NK-92 treated with Interleukin-12 subunit alpha and Interleukin-12 subunit beta, amount 100 ng/mL, for 24 hours (cell line): ENCODE measurements around the gene RAD51C.
"Not testable (repeated sequence)": the region's sequence is repeated elsewhere in the genome, so short reads cannot be mapped to it uniquely, and the experiment has no call there.

Experiments
- DNase-seq: peaks from one replicate; lab custom pipeline; 2025; lab: John Stamatoyannopoulos, UW

RAD51C gene

DNA sequence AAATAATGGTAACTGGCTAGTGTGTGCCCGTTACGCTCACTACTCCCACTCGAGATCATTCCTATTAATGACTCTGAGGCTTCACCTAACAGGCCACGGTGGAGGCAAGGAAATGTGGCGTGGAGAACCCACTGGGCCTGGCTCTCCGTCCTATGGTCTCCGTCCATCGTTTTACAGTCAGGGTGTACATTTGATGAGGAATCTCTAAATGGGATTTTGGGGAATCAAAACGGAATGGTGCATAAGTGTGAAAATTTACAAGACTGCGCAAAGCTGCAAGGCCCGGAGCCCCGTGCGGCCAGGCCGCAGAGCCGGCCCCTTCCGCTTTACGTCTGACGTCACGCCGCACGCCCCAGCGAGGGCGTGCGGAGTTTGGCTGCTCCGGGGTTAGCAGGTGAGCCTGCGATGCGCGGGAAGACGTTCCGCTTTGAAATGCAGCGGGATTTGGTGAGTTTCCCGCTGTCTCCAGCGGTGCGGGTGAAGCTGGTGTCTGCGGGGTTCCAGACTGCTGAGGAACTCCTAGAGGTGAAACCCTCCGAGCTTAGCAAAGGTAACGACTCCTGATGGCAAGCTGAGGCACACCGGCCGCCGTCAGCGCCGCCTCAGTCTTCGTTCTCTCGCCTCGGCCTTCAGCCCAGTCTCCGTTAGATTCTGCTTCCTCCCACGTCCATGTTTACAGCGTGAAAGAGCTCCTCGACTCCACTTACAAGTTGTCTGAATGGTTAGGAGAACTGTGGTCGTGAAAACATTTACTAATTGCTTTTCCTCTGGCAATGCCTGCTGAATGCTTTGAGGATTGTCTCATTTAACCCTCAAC lies at the start of gene RAD51C:
Gene RAD51C, plus strand, starts transcription at position 364 of the 817 bp plus-strand sequence. Its CDS starts 42 bp downstream, at position 406.
- peak; percentile 82 for DNase-seq

DNA sequence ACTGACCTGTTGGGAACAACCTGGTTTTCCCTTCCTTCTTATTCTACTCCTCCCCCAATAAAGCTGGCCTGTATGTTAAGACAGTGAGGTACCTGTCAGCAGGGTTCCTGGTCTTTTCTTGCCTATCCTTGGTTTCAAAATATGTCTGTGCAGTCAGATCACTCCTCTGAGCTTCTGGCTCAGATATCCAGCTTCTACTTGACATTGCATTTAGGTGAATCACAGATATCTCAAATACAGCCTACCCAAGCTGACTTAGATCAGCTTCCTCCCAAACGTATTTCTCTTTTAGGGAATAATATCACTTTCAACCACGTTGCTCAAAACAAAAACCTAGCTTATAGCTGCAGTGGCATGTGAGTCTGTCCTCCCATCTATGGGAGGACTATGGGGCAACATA lies 49.3 kb upstream of the RAD51C start:
- no peak for DNase-seq

- no peak for DNase-seq
Observed at GRCh38 chr17:58648236-58648635, 44.2 kb upstream of the RAD51C start.

GRCh38 chr17:58657962-58658803 lies 34.2 kb upstream of the RAD51C start:
- DNase-seq = not testable (repeated sequence)

GRCh38 chr17:58658804-58659713 lies 33.3 kb upstream of the RAD51C start:
- DNase-seq = peak; percentile 49

GRCh38 chr17:58659714-58660084 lies 32.7 kb upstream of the RAD51C start:
- not testable (repeated sequence) for DNase-seq

DNA sequence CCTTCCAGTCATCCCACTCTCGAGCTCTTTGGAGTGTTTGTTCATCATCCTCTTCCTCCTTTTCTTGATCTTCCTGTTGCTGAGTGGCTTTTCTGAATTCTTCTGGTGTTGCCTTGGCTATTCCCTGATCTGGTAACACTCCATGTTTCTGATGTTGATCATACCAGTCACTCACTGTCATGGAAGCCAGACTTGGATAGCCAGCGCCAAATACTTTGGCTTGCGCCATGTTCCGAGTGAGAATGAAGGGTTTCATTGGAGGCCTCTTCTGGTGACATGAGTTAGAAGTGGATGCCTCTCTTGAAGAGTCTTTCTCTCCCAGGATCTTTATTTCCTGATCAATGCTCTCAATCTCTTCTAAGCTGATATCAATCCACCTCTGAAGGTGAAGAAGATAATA lies 31.8 kb upstream of the RAD51C start:
- DNase-seq = no peak

GRCh38 chr17:58661499-58661898 lies 30.9 kb upstream of the RAD51C start:
- no peak for DNase-seq

DNA sequence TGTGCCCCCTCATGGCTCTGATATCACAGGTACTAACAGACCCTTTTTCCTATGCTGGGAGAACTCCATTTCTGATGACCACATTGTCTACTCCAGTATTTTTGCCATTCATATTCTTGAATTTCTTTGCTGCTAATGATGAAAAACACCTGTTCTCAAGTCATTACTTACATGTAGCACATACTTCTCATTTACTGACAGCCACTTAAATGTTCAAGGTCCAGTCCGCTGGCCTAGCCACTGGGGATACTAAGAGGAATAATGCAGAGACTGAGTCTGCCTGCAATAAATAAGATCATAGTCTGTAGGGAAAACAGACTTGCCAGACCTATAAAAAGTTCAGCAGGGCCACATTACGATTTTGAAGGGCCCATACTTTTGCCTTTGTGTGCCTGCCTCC lies 28.1 kb upstream of the RAD51C start:
- no peak for DNase-seq

- DNase-seq = no peak
Observed at GRCh38 chr17:58665946-58666857, 26.2 kb upstream of the RAD51C start.

DNA sequence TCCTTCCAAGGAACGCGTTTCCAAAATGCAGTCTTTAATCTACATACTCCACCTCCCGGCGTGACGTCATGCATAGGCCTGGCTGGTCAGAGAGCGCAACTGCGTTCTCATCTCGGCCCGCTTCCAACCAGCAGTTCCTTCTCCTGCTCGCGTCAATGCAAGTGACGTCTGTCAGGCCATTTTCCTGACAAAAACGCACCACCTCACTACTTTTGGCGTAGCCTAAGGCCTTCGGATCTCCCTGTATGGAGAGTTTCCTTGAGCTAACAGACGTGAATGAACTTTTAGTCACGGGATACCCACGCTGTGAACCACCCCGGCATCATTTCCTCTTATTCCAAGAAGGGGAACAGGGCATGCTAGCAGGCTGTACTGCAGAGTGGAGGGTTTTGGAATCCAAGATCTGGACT lies 25.5 kb upstream of the RAD51C start:
- no peak for DNase-seq

- no peak for DNase-seq
Observed at GRCh38 chr17:58667934-58668597, 24.3 kb upstream of the RAD51C start.

- no peak for DNase-seq
Observed at GRCh38 chr17:58668598-58668935, 23.8 kb upstream of the RAD51C start.

GRCh38 chr17:58669853-58670252 lies 22.5 kb upstream of the RAD51C start:
- no peak for DNase-seq

DNA sequence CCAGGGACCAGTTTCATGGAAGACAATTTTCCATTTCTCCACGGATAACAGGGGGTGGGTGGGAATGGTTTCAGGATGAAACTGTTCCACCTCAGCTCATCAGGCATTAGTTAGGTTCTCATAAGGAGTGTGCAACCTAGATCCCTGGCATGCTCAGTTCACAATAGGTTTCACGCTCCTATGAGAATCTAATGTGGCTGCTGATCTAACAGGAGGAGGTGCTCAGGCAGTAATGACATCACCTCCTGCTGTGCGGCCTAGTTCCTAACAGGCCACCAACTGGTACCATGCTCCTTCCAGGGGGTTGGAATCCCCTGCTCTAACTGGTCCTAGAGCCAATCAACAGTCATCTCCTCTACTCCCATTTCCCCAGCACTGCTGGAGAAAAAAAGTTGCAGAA lies 20.4 kb upstream of the RAD51C start:
- no peak for DNase-seq

GRCh38 chr17:58677194-58677880 lies 15.1 kb upstream of the RAD51C start:
- DNase-seq = no peak

- DNase-seq = not testable (repeated sequence)
Observed at GRCh38 chr17:58678287-58678686, 14.1 kb upstream of the RAD51C start.

GRCh38 chr17:58679263-58680037 lies 13.0 kb upstream of the RAD51C start:
- DNase-seq = no peak

- no peak for DNase-seq
Observed at GRCh38 chr17:58680038-58680369, 12.4 kb upstream of the RAD51C start.
